Lung (tissue), 12 donors: Measurements from ENCODE around the gene RAMP1. TPM values are rescaled to one million over a fixed set of nuclear protein-coding genes. Genes with fewer than 3 reads are reported as not detected.

ENCODE experiments used
- ATAC-seq: fragments of 200-7000 bp; cut with Tn5 transposase; one replicate; pipeline ENCODE4 v1.9.1; 2020; ENCODE audit warnings: moderate number of reproducible peaks; ENCODE audit not compliant: insufficient read depth, low FRiP score
- DNase-seq, 3 donors: peaks; one replicate each; pipeline ENCODE4 v3.0.0-alpha.2; 2013 to 2017
- H3K27ac ChIP-seq, 2 donors: one replicate each; pipeline ENCODE4 v1.5.1; 2013; ENCODE audit warnings: mild to moderate bottlenecking in 2 of 2, moderate library complexity in 2 of 2, control low read depth in 1 of 2, inconsistent platforms in 1 of 2, low read depth in 1 of 2, low read length in 1 of 2
- H3K27me3 ChIP-seq, 3 donors: one replicate each; pipeline ENCODE4 v1.5.1; 2013; ENCODE audit warnings: low read length in 2 of 3; ENCODE audit not compliant: control insufficient read depth in 3 of 3, insufficient read depth in 3 of 3
- H3K36me3 ChIP-seq, 4 donors: one replicate each; pipeline ENCODE4 v1.5.1; 2013; ENCODE audit warnings: low read length in 4 of 4, mild to moderate bottlenecking in 1 of 4, moderate library complexity in 1 of 4; ENCODE audit not compliant: control insufficient read depth in 4 of 4, insufficient read depth in 4 of 4
- H3K4me1 ChIP-seq, 5 donors: one replicate each; pipeline ENCODE4 v1.5.1; 2013; ENCODE audit warnings: low read length in 5 of 5, mild to moderate bottlenecking in 2 of 5, moderate library complexity in 1 of 5; ENCODE audit not compliant: control insufficient read depth in 5 of 5, insufficient read depth in 5 of 5
- H3K4me3 ChIP-seq: one replicate; pipeline ENCODE4 v1.5.1; 2013; ENCODE audit warnings: mild to moderate bottlenecking, control low read depth, moderate library complexity
- H3K9ac ChIP-seq, 2 donors: one replicate each; pipeline ENCODE4 v1.5.1; 2013; ENCODE audit warnings: low read length in 2 of 2, control low read depth in 1 of 2; ENCODE audit not compliant: insufficient read depth in 1 of 2
- H3K9me3 ChIP-seq, 4 donors: one replicate each; pipeline ENCODE4 v1.5.1; 2013; ENCODE audit warnings: low read length in 3 of 4, mild to moderate bottlenecking in 1 of 4, moderate library complexity in 1 of 4; ENCODE audit not compliant: control insufficient read depth in 4 of 4, insufficient read depth in 3 of 4
- CTCF ChIP-seq: IDR thresholded peaks from 2 replicates; pipeline ENCODE4 v1.5.1; 2012; ENCODE audit warnings: mild to moderate bottlenecking; ENCODE audit errors: control extremely low read depth, extremely low read depth
- WGBS, 2 donors: extraction: QIAGEN DNeasy Blood & Tissue Kit; methylation state at CpG; one replicate each; pipeline ENCODE4 v1.1.7; 2013; 5-methylcytosine and 5-hydroxymethylcytosine counted together
- polyA plus RNA-seq, 2 donors: library from polyadenylated mRNA; stranded (reverse); fragments of 200-250 nt; gene quantifications; one replicate each; pipeline ENCODE4 v1.2.1, GENCODE V29; 2013
- total RNA-seq, 2 donors: library from RNA; depleted of rRNA in 1 of 2; stranded (reverse); fragments of >200 nt in 1 of 2; gene quantifications; one replicate each; pipeline ENCODE4 v1.2.1, GENCODE V29; 2014 to 2021
- donor health status: control.
- donor health status: control.
- donor health status: Bipolar disorder and iron deficiency.
- donor health status: healthy.
- donor health status: DM: yes; HTN: yes; CAD: no.

Gene RAMP1
- total and polyA plus RNA-seq, 4 donors: 10.5 to 26.1 (median 12.6) TPM

- no peaks in the 10 kb centered on the region for H3K27me3 ChIP-seq
- H3K4me3 ChIP-seq: no peak overlapping the region
- no peak for DNase-seq
- TF ChIP-seq CTCF: no peak
- H3K27ac ChIP-seq: no peak overlapping the region
- H3K4me1 ChIP-seq: no peaks in the 10 kb centered on the region
- WGBS, 2 donors: 94 to 95% methylated on average over 13 of the region's 13 CpGs
- no peaks in the 10 kb centered on the region for H3K36me3 ChIP-seq
- ATAC-seq: no peak
- H3K9ac ChIP-seq: no peak overlapping the region
- no peaks in the 10 kb centered on the region for H3K9me3 ChIP-seq
These were observed 56.9 kb downstream of the RAMP1 start for GRCh38 chr2:237916296-237916695.

- 94 to 95% methylated on average over 5 of the region's 5 CpGs for WGBS, 2 donors
These were observed 58.4 kb downstream of the RAMP1 start for GRCh38 chr2:237917696-237918374.

GRCh38 chr2:237919593-237919992, 60.2 kb downstream of the RAMP1 start:
- no peaks in the 10 kb centered on the region for H3K4me1 ChIP-seq
- no peak for TF ChIP-seq CTCF
- DNase-seq: no peak
- no peak overlapping the region for H3K9ac ChIP-seq
- no peak overlapping the region for H3K27ac ChIP-seq
- no peaks in the 10 kb centered on the region for H3K27me3 ChIP-seq
- no peaks in the 10 kb centered on the region for H3K9me3 ChIP-seq
- H3K36me3 ChIP-seq: no peaks in the 10 kb centered on the region
- ATAC-seq: no peak
- 31 to 51% methylated on average over 6 of the region's 6 CpGs for WGBS, 2 donors
- no peak overlapping the region for H3K4me3 ChIP-seq

More at GRCh38 chr2:237917696-237918374, 58.4 kb downstream of the RAMP1 start:
- ATAC-seq (no peak), DNase-seq (no peak)
- no peaks in the 10 kb centered on the region for H3K4me1 ChIP-seq
- no peak overlapping the region for H3K9ac ChIP-seq
- H3K27me3 ChIP-seq: no peaks in the 10 kb centered on the region
- TF ChIP-seq CTCF: no peak
- no peak overlapping the region for H3K27ac ChIP-seq
- no peaks in the 10 kb centered on the region for H3K36me3 ChIP-seq
- H3K9me3 ChIP-seq: no peaks in the 10 kb centered on the region
- no peak overlapping the region for H3K4me3 ChIP-seq

GRCh38 chr2:237920673-237921072, 61.2 kb downstream of the RAMP1 start:
- Histone ChIP-seq H3K27ac (no peak overlapping the region), H3K4me3 (no peak overlapping the region), H3K9ac (no peak overlapping the region), H3K4me1 (no peaks in the 10 kb centered on the region), H3K9me3 (no peaks in the 10 kb centered on the region), H3K27me3 (no peaks in the 10 kb centered on the region), H3K36me3 (no peaks in the 10 kb centered on the region)
- ATAC-seq (no peak), DNase-seq (no peak)
- WGBS, 2 donors: 87 to 95% methylated on average over 14 of the region's 14 CpGs
- no peak for TF ChIP-seq CTCF
